ENCODE results near the gene LYPD4.

- no peak for TF ChIP-seq PREB (CRISPR knock-in tag; IDR thresholded peaks at IDR 0.05; ENCODE audit: borderline replicate concordance)
- TF ChIP-seq CTCF (IDR thresholded peaks at IDR 0.05): no peak
- TF ChIP-seq MYBL2 (CRISPR knock-in tag; IDR thresholded peaks at IDR 0.05): no peak
- TF ChIP-seq TCF7 (CRISPR knock-in tag; IDR thresholded peaks at IDR 0.05; ENCODE audit: low read depth): no peak
- TF ChIP-seq ETV6 (CRISPR knock-in tag; IDR thresholded peaks at IDR 0.05): no peak
- TF ChIP-seq PRRX2 (CRISPR knock-in tag; IDR thresholded peaks at IDR 0.05): no peak
- TF ChIP-seq RORB (CRISPR knock-in tag; IDR thresholded peaks at IDR 0.05): no peak
- no peak for TF ChIP-seq MAX (CRISPR knock-in tag; IDR thresholded peaks at IDR 0.05)
Measured at GRCh38 chr19:41851456-41851855, 7.0 kb upstream of the LYPD4 start.

Data from WTC11 (cell line).